AG09309 (cell line): ENCODE data around the gene TXLNA.
"Not testable (repeated sequence)": the region's sequence is repeated elsewhere in the genome, so short reads cannot be mapped to it uniquely, and the experiment has no call there.

Source experiments
- DNase-seq: peaks from one replicate; pipeline ENCODE4 v3.0.0-alpha.2; 2010; ENCODE audit warnings: low read depth
- H3K4me3 ChIP-seq: 2 replicates; pipeline ENCODE4 v1.5.1; 2011; ENCODE audit warnings: mild to moderate bottlenecking, low read depth, low read length, moderate library complexity; ENCODE audit not compliant: control insufficient read depth
- TF ChIP-seq, protein P1 (sequence below): IDR thresholded peaks from 2 replicates; pipeline ENCODE4 v1.5.1; 2011; ENCODE audit warnings: mild to moderate bottlenecking, low read depth, low read length, inconsistent platforms; ENCODE audit not compliant: insufficient read depth, control insufficient read depth; ENCODE audit errors: missing control alignments

Gene TXLNA

DNA sequence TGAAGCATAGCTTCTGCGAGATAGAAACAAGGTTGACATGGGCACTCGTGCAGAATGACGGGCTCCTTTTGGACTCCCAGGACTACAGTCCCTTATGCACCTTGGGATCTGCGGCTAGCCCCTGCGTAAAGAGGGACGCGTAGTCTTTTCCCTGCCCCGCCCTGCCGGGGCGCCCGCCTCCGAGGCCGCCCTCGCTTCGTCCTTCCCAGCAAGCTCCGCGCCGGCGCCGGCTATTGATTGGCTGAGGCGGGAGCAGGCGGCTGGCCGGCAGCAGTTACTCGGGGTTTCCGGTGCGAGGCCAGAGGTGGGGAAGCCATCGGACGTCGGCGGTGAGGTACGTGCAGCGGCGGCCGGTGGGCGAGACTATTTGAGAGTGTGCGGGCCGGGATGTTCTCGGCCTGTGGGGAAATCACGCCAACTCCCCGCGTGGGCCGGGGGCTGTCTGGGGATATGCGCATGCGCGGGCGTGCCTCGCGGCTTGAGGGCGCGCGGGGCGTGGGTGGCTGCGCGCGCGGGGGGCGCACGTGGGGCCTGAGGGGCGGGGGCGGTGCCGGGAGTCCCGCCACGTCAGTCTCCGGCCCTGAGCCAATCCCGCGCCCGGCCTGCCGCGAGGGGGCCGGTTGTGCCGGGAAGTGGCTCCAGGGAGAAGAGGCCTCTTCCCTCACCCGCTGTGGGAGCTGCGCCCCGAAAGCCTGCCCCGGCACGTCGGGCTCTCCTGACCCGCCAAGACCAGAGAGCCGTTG lies at the start of gene TXLNA:
TSS of gene TXLNA (plus strand) at position 233 of the 743 bp plus-strand sequence. CDS start 671 bp downstream, outside the sequence.
- peak within 1 kb of the TSS; percentile 85 for H3K4me3 ChIP-seq
- TF ChIP-seq, protein P1, sequence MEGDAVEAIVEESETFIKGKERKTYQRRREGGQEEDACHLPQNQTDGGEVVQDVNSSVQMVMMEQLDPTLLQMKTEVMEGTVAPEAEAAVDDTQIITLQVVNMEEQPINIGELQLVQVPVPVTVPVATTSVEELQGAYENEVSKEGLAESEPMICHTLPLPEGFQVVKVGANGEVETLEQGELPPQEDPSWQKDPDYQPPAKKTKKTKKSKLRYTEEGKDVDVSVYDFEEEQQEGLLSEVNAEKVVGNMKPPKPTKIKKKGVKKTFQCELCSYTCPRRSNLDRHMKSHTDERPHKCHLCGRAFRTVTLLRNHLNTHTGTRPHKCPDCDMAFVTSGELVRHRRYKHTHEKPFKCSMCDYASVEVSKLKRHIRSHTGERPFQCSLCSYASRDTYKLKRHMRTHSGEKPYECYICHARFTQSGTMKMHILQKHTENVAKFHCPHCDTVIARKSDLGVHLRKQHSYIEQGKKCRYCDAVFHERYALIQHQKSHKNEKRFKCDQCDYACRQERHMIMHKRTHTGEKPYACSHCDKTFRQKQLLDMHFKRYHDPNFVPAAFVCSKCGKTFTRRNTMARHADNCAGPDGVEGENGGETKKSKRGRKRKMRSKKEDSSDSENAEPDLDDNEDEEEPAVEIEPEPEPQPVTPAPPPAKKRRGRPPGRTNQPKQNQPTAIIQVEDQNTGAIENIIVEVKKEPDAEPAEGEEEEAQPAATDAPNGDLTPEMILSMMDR = no peak
- no peak for DNase-seq

DNA sequence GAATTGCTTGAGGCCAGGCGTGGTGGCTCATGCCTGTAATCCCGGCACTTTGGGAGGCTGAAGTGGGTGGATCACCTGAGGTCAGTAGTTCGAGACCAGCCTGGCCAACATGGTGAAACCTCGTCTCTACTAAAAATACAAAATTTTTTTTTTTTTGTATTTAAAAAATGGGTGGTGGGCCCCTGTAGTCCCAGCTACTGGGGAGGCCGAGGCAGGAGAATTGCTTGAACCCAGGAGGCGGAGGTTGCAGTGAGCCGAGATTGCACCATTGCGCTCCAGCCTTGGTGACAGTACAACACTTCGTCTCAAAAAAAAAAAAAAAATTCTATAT lies 45.6 kb upstream of the TXLNA start:
- not testable (repeated sequence) for DNase-seq, H3K4me3 ChIP-seq

DNA sequence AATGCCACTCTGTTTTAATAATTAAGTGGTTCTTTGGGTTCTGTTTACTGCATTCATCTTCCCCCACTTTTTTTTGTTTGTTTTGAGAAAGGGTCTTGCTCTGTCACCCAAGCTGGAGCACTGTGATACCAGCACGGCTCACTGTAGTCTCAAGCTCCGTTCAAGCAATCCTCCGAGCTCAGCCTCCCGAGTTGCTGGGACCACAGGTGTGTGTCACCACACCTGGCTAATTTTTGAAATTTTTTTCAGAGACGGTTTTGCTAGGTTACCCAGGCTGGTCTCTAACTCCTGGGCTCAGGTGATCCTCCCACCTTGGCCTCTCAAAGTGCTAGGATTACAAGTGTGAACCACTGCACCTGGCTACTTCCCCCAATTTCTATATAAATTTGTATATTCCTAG lies 42.4 kb upstream of the TXLNA start:
- no peak for DNase-seq
- no peak overlapping the region for H3K4me3 ChIP-seq
- TF ChIP-seq, protein P1 = no peak

DNA sequence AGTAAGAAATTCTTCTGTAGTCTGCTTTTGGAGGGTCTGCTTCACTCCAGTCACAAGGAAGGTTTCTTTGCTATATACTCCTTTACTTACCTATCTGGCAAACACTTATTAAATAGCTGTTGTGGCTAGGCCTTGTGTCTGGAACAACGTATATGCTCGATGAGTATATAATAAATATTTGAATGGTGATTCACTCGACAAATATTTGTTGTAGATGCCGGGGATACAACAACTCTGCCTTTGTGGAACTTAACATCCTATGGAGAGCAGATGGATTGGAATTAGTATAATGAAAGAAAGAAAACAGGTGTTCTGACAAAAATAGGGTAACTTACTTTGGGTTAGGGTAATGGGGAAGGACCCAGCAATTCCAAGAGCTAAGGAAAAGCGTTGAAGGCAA lies 40.5 kb upstream of the TXLNA start:
- no peak for DNase-seq
- TF ChIP-seq, protein P1 = no peak
- no peak overlapping the region for H3K4me3 ChIP-seq

DNA sequence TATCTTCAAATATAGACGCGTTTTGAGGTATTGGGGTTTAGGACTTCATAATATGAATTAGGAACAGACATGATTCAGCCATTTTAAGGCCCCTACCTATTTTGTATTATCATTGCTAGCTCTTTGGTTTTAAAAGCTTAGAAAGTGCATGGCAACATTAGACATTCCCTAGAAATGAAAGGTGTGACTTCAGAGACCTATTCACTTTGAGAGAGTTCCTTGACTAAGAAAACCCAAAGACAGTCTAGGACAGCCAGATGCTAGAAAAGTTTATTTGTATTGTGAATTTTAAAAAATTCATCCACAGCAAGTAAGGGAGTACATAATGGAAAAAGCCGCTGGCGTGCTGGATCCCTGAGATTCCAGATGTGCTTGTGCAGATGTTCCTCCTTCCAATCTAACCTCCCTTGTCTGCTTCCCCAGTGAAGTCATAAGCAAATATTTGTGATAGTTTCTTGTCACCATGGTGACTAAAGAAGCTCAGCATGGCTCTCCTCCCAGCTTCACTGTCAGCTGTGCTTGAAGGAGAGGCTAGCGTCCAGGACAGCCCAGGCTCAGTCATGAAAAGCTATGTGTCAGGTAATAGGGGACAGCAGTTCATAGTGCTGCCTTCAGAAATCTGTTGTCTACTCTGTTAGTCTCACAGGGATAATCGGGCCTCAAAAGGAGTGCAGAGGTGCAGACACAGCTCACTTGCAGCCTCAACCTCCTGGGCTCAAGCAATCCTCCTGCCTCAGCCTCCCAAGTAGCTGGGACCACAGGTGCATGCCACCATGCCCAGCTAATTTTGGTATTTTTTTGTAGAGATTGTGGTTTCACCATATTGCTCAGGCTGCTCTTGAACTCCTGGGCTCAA lies 36.8 kb upstream of the TXLNA start:
- TF ChIP-seq, protein P1 = no peak
- peak; percentile 54 for DNase-seq
- no peak overlapping the region for H3K4me3 ChIP-seq

DNA sequence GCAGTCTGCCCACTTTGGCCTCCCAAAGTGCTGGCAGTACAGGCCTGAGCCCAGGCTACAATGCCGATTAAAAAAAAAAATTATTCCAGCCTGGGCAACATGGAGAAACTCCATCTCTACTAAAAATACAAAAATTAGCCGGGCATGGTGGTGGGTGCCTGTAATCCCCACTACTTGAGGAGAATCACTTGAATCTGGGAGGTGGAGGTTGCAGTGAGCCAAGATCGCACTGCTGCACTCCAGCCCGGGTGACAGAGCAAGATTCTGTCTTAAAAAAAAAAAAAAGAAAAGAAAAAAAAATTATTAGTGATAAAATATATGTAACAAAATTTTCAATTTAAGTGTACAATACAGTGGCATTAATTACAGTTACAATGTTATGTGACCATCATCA lies 36.2 kb upstream of the TXLNA start:
- not testable (repeated sequence) for H3K4me3 ChIP-seq, DNase-seq

DNA sequence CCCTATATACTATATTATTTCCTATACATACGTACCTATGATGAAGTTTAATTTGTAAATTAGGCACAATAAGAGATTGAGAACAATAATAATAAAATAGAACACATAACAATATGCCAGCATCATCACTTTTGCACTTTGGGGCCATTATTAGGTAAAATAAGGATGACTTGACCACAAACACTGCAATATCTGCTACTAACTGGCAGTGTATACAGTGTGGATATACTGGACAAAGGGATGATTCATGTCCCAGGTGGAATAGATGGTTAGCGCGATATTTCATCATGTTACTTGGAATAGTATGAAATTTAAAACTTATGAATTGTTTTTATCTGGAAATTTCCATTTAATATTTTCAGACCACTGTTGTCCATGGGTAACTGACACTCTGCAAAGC lies 35.4 kb upstream of the TXLNA start:
- no peak overlapping the region for H3K4me3 ChIP-seq
- no peak for DNase-seq

DNA sequence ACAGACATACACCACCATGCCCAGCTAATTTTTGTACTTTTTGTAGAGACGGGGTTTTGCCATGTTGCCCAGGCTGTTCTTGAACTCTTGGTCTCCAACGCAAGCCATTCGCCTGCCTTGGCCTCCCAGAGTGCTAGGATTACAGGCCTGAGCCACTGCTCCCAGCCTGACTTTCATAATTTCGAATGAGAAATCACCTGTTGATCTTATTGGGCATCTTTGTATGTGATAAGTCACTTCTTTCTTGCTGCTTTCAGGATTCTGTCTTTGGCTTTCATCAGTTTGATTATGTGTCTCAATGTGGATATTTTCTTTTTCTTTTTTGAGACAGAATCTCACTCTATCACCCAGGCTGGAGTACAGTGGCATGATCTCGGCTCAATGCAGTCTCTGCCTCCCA lies 31.7 kb upstream of the TXLNA start:
- not testable (repeated sequence) for H3K4me3 ChIP-seq

More for the DNA sequence above, 35.4 kb upstream of the TXLNA start:
- TF ChIP-seq, protein P1 = no peak

More for the DNA sequence above, 31.7 kb upstream of the TXLNA start:
- not testable (repeated sequence) for DNase-seq
